Endothelial cell of umbilical vein (primary cell): ENCODE results near the gene FHOD3. TPM values are rescaled to one million over a fixed set of nuclear protein-coding genes. Genes with fewer than 3 reads are reported as not detected.

Source experiments
- BruUV-seq: library from RNA; stranded (reverse); fragments of 400-500 nt; replicated peaks from 2 replicates; lab custom pipeline; 2021; lab: Mats Ljungman, UMichigan
- CTCF ChIA-PET: fragments of 300-600, 350-600 bp; sonication (Branson Sonifier 250); formaldehyde crosslinking; loops from one replicate; lab custom pipeline; 2021; ENCODE audit warnings: antibody characterized with exemption, inconsistent platforms; lab: Charles Lee
- POLR2A ChIA-PET: fragments of 300-600, 350-600 bp; sonication (Branson Sonifier 250); formaldehyde crosslinking; loops from one replicate; lab custom pipeline; 2021; ENCODE audit warnings: antibody characterized with exemption, inconsistent platforms; lab: Charles Lee
- DNase-seq: peaks from one replicate; pipeline ENCODE4 v3.0.0-alpha.2; 2011; ENCODE audit warnings: low read depth, low spot score
- FAIRE-seq: peaks from 2 replicates; lab custom pipeline; 2011; peaks lifted over from hg19 to GRCh38; lab: Jason Lieb, UNC
- H2AFZ ChIP-seq: 2 replicates; pipeline ENCODE4 v1.6.0; 2012; ENCODE audit warnings: low read depth, low read length, control low read depth, inconsistent platforms
- H3K27ac ChIP-seq: 2 replicates; pipeline ENCODE4 v1.5.1; 2011; ENCODE audit warnings: low read depth, mild to moderate bottlenecking, control low read depth, low read length, moderate library complexity; ENCODE audit not compliant: insufficient read depth
- H3K27me3 ChIP-seq, 2 experiments: 2 replicates each; pipeline versions ENCODE4 v1.6.0 to v1.6.1; 2011; ENCODE audit warnings: low read length in 2 of 2, mixed read lengths in 1 of 2; ENCODE audit not compliant: control insufficient read depth in 2 of 2, insufficient read depth in 2 of 2
- H3K36me3 ChIP-seq, 2 experiments: 2 replicates in 1 of 2; 3 replicates in 1 of 2; pipeline ENCODE4 v1.5.1; 2011; ENCODE audit warnings: low read length in 2 of 2, mild to moderate bottlenecking in 1 of 2, moderate library complexity in 1 of 2; ENCODE audit not compliant: control insufficient read depth in 2 of 2, insufficient read depth in 2 of 2; ENCODE audit errors: extremely low read depth in 1 of 2
- H3K4me1 ChIP-seq: 3 replicates; pipeline ENCODE4 v1.5.1; 2011; ENCODE audit warnings: mild to moderate bottlenecking, low read length; ENCODE audit not compliant: control insufficient read depth, insufficient read depth; ENCODE audit errors: extremely low read depth
- H3K4me2 ChIP-seq: 2 replicates; pipeline ENCODE4 v1.6.1; 2011; ENCODE audit warnings: low read length, control low read depth, mixed read lengths; ENCODE audit not compliant: insufficient read depth
- H3K4me3 ChIP-seq, 3 experiments: fragments of 200-600 bp in 1 of 3; sonication (generic), shearing (Covaris generic) in 1 of 3; replicated peaks in 1 of 3; 2 replicates each; pipeline ENCODE4 v1.5.1; 2011 to 2016; ENCODE audit warnings: control low read depth in 3 of 3, low read length in 3 of 3, mild to moderate bottlenecking in 2 of 3, inconsistent platforms in 1 of 3, low read depth in 1 of 3, moderate library complexity in 1 of 3; ENCODE audit not compliant: insufficient read depth in 1 of 3
- H3K79me2 ChIP-seq: 2 replicates; pipeline ENCODE4 v1.6.0; 2012; ENCODE audit warnings: low read length, inconsistent platforms; ENCODE audit not compliant: control insufficient read depth, insufficient read depth
- H3K9ac ChIP-seq: replicated peaks from 2 replicates; pipeline ENCODE3; 2011; ENCODE audit warnings: low read length, control low read depth; ENCODE audit not compliant: insufficient read depth; ENCODE audit errors: extremely low read depth
- H3K9me1 ChIP-seq: replicated peaks from 3 replicates; pipeline ENCODE4 v1.6.0; 2011; ENCODE audit warnings: mild to moderate bottlenecking, low read length; ENCODE audit not compliant: control insufficient read depth, insufficient read depth; ENCODE audit errors: extremely low read depth
- H3K9me3 ChIP-seq: replicated peaks from 2 replicates; pipeline ENCODE4 v1.5.1; 2012; ENCODE audit warnings: low read length, inconsistent platforms; ENCODE audit not compliant: control insufficient read depth, insufficient read depth
- H4K20me1 ChIP-seq: replicated peaks from 2 replicates; pipeline ENCODE3; 2011; ENCODE audit warnings: mild to moderate bottlenecking, low read length; ENCODE audit not compliant: control insufficient read depth, insufficient read depth; ENCODE audit errors: extremely low read depth
- EZH2 ChIP-seq: IDR thresholded peaks from 2 replicates; pipeline ENCODE4 v1.6.1; 2012; ENCODE audit warnings: borderline replicate concordance, low read depth, mild to moderate bottlenecking, moderate library complexity, low read length, inconsistent platforms; ENCODE audit not compliant: severe bottlenecking
- FOS ChIP-seq: IDR thresholded peaks from 2 replicates; pipeline ENCODE4 v1.6.1; 2011; ENCODE audit warnings: mild to moderate bottlenecking, low read length, moderate library complexity, borderline replicate concordance; ENCODE audit not compliant: insufficient read depth
- GATA2 ChIP-seq: IDR thresholded peaks from 2 replicates; pipeline ENCODE4 v1.7.0; 2011; ENCODE audit warnings: low read depth, mild to moderate bottlenecking, moderate library complexity, mixed read lengths, low read length; ENCODE audit not compliant: insufficient read length, insufficient read depth
- JUN ChIP-seq: IDR thresholded peaks from 2 replicates; pipeline ENCODE4 v1.6.1; 2011; ENCODE audit warnings: borderline replicate concordance, low read depth; ENCODE audit not compliant: insufficient read length, insufficient read depth
- MAX ChIP-seq: IDR thresholded peaks from 2 replicates; pipeline ENCODE4 v1.6.1; 2011; ENCODE audit not compliant: insufficient read depth, insufficient read length
- MYC ChIP-seq: IDR thresholded peaks from one replicate; pipeline ENCODE4 v1.6.1; 2011; ENCODE audit warnings: mild to moderate bottlenecking, low read depth, low read length
- POLR2A ChIP-seq: IDR thresholded peaks from 2 replicates; pipeline ENCODE4 v1.6.1; 2012; ENCODE audit warnings: low read depth, mild to moderate bottlenecking, control low read depth, low read length
- POLR2AphosphoS5 ChIP-seq: IDR thresholded peaks from 2 replicates; pipeline ENCODE4 v1.6.1; 2012; ENCODE audit warnings: low read depth, mild to moderate bottlenecking, control low read depth, low read length, moderate library complexity; ENCODE audit not compliant: insufficient read depth
- dilution Hi-C: fragments of 300-500 bp; cut with MboI; formaldehyde crosslinking; loops from one replicate; pipeline ENCODE4 v1.15.0; 2019; ENCODE audit warnings: low sequenced_read_pairs; ENCODE audit not compliant: extremely low pct_ligation_motif_present
- intact Hi-C: fragments of 100-400 bp; cut with micrococcal nuclease; formaldehyde crosslinking; loops from one replicate; pipeline ENCODE4 v1.10.0; 2022
- polyA plus RNA-seq, 4 experiments: library from polyadenylated mRNA; depleted of rRNA in 3 of 4; stranded (reverse) in 3 of 4; unstranded in 1 of 4; fragments of >200 nt; gene quantifications; 2 replicates each; pipeline versions ENCODE4 v1.2.1 to v1.2.3, GENCODE V29; 2011 to 2012; ENCODE audit warnings: missing spikeins in 1 of 4
- total RNA-seq: library from RNA; stranded (reverse); gene quantifications from 2 replicates; pipeline ENCODE4 v1.2.3, GENCODE V29; 2021
- TF ChIP-seq, protein P1 (sequence below), 2 donors: IDR thresholded peaks; 1 replicate in 1 of 2; 2 replicates in 1 of 2; pipeline ENCODE4 v1.5.1; 2011; ENCODE audit warnings: low read length in 2 of 2, mild to moderate bottlenecking in 2 of 2, moderate library complexity in 2 of 2, control low read depth in 1 of 2, inconsistent platforms in 1 of 2, low read depth in 1 of 2; ENCODE audit not compliant: insufficient read depth in 1 of 2; ENCODE audit errors: extremely low read depth in 1 of 2

Gene FHOD3
- total and polyA plus RNA-seq, 2 donors (not counting 3 experiments of a cell fraction or from before 2014, with no cell fraction given) = 0.06 to 1.5 TPM

DNA sequence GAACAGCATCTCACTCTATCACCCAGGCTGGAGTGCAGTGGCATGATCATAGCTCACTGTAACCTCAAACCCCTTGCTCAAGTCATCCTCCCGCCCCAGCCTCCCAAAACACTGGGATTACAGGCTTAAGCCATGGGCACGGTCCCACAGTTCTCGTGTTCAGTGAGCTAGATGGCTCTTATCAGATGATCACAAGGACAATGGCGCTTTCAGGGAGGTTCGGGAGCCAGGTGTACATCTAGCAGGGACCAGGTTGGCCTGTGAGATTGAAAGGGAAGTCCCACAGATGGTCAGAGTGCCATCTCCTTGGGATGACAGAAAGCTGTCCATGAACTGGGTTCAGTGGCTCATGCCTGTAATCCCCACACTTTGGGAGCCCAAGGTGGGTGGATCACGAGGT, 14.1 kb upstream of the FHOD3 start:
- no peaks in the 10 kb centered on the region for H3K9me3 ChIP-seq
- H3K4me2 ChIP-seq = no peak overlapping the region
- intact Hi-C loops = loop anchor here (10.0 kb wide), 1 partner anchor 529 kb away; no protein-coding TSS in a partner anchor
- BruUV-seq = no TSS peak
- H3K9me1 ChIP-seq = no peaks in the 10 kb centered on the region
- no peaks in the 10 kb centered on the region for H3K4me1 ChIP-seq
- no peaks in the 10 kb centered on the region for H4K20me1 ChIP-seq
- no peak overlapping the region for H3K4me3 ChIP-seq
- TF ChIP-seq JUN (no peak), GATA2 (no peak), MYC (no peak), POLR2AphosphoS5 (no peak), POLR2A (no peak), FOS (no peak), MAX (no peak), EZH2 (no peak)
- TF ChIP-seq, protein P1, sequence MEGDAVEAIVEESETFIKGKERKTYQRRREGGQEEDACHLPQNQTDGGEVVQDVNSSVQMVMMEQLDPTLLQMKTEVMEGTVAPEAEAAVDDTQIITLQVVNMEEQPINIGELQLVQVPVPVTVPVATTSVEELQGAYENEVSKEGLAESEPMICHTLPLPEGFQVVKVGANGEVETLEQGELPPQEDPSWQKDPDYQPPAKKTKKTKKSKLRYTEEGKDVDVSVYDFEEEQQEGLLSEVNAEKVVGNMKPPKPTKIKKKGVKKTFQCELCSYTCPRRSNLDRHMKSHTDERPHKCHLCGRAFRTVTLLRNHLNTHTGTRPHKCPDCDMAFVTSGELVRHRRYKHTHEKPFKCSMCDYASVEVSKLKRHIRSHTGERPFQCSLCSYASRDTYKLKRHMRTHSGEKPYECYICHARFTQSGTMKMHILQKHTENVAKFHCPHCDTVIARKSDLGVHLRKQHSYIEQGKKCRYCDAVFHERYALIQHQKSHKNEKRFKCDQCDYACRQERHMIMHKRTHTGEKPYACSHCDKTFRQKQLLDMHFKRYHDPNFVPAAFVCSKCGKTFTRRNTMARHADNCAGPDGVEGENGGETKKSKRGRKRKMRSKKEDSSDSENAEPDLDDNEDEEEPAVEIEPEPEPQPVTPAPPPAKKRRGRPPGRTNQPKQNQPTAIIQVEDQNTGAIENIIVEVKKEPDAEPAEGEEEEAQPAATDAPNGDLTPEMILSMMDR (IDR thresholded peaks at IDR 0.05; ENCODE audit: extremely low read depth in 1 of 2, insufficient read depth in 1 of 2, low read depth in 1 of 2, low read length in 2 of 2) = no peak
- FAIRE-seq = no peak
- no peaks in the 10 kb centered on the region for H3K79me2 ChIP-seq
- dilution Hi-C loops = no loop called here
- H2AFZ ChIP-seq = no peak overlapping the region
- H3K27ac ChIP-seq = no peak overlapping the region
- no peak for DNase-seq
- peaks cover 11 to 30% of the 10 kb centered on the region in 2 experiments for H3K27me3 ChIP-seq
- no peaks in the 10 kb centered on the region for H3K36me3 ChIP-seq
- ChIA-PET POLR2A (no interaction called here), CTCF (interaction anchor here (0.7 to 11.3 kb wide), 14 partner anchors 11 to 903 kb away, joined by 3 to 386 read pairs (median 7); partner anchors contain the start of genes ELP2, RMP24 and SLC39A6)
- no peak overlapping the region for H3K9ac ChIP-seq
